GM03348 (cell line): ENCODE results near the gene PSD4.
A peak's percentile ranks its signal among the peaks of the same experiment; 100 is the strongest.

Source experiments
- DNase-seq: peaks from one replicate; pipeline ENCODE4 v3.0.0; 2012; ENCODE audit warnings: low spot score

Gene PSD4

GRCh38 chr2:113142290-113142689 lies 31.5 kb upstream of the PSD4 start:
- no peak for DNase-seq

GRCh38 chr2:113144259-113144658 lies 29.5 kb upstream of the PSD4 start:
- no peak for DNase-seq

- DNase-seq = no peak
Observed at GRCh38 chr2:113148606-113149552, 24.9 kb upstream of the PSD4 start.

DNA sequence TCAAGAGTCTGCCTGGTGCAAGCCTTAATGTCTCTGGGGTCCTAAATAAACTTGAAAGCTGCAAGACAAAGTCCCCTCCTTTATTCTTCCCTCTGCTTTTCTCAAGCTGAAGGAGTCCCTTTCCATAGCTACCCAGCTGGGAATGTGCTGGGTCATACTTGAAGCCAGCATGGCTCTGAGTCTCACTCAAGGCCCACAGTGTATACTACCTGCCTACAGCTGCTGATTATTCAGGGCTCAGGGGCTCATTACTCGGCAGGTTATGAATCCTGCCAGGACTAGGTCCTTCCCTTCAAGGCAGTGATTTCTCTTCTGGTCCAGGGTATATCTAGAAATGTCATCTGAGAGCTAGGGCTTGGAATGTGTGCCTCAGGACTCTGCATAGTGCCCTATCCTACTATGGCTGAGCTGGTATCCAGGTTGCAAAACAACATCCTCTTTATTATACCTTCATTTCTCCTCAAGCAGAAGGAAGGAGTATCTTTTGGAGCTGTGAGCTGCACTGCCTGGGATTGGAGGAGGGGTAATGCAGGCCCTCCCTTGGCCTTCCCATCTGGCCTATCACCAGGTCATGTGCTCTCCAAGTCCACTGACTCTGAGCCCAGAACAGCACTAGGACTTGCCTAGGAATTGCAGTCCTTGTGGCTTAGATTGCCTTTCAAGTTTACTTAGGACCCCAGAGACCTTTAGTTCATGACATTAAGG lies 24.1 kb upstream of the PSD4 start:
- no peak for DNase-seq

DNA sequence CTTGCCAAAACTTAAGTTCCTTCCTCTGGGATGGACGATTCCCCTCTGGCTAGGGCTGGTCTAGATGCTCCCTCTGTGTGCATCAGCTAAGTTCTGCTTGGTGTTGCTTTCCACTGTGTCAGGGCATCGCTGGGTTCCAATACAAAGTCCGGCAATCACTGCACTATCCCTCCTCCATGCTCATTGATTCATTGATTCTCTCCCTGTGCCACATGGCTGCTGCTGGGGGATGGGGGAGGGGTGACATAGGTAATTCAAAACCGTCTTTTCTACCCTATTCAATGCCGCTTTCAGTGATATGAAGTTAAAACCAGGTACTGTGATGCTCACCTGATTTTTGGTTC lies 23.5 kb upstream of the PSD4 start:
- DNase-seq = no peak

DNA sequence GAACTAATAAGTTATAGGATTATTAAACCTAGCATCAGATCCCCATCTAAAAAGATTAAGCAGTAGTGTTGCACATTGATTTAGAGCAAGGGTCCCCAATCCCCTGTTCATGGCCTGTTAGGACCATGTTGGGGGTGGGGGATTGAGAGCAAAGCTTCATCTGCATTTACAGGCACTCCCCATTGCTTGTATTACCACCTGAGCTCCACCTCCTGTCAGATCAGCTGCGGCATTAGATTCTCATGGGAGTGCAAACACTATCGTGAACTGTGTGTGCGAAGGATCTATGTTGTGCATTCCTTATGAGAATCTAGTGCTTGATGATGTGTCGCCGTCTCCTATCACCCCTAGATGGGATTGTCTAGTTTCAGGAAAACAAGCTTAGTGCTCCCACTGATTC lies 18.4 kb upstream of the PSD4 start:
- no peak for DNase-seq

- DNase-seq = no peak
Observed at GRCh38 chr2:113156278-113157117, 17.3 kb upstream of the PSD4 start.

GRCh38 chr2:113157118-113157896 lies 16.5 kb upstream of the PSD4 start:
- peak; percentile 73 for DNase-seq

DNA sequence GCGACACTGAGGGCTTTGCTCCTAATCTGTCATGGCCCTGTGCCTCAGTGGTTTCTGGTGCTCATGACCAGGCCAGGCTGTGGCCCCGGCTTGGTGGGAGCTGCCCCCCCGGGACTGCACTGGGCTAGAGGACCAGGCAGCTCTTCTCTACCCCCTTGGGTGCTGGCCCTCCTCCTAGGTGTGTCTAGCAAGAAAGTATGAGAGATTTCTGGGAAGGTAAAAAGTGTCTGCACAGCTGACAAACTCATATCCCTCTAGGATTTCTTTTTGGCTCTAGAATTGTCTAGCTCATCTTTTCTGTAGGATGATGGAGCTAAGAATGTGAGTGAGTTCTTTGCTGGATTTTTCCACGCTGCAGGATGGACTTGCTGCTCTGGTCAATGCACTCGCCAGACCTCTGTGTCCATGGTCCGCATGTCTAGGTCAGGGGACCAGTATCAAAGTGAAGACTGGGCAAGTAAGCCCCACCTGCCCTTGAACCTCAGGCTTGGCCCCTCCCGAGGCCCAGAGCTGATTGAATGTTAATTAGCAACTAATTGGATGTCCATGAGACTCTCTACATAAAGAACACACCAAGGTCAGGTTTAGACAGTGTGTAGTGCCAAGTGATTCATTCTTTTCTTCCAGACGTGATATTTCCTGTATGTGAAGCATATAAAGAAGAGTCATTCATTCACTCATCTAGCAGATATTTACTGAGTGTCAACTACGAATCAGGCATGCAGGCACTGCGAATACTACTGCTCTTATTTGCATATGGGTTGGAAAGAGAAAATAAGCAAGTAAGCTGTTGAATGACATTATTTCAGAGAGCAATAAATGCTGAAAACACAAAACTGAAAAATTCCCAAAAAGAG lies 15.6 kb upstream of the PSD4 start:
- DNase-seq = peak; percentile 55

- DNase-seq = no peak
Observed at GRCh38 chr2:113158884-113159553, 14.8 kb upstream of the PSD4 start.

DNA sequence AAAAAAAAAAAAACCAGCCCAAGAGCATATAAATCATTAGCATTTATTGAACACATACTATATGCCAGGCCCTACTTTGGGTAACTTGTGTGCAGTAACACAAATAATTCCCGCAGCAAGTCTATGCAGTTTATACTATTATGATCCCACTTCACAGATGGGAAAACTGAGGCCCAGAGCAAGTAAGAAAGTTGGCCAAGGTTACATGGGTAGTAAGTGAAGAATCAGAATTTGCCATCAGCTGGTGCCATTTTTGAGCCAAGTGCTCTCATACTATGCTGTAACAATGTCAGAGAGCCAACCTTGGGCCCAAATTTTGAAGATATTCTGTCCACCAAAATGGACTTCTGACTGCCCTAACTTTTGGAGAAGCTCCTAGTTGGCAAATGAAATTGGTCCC lies 13.5 kb upstream of the PSD4 start:
- DNase-seq = no peak

GRCh38 chr2:113160962-113161361 lies 12.8 kb upstream of the PSD4 start:
- DNase-seq = no peak

- no peak for DNase-seq
Observed at GRCh38 chr2:113162173-113162572, 11.6 kb upstream of the PSD4 start.

GRCh38 chr2:113162869-113163268 lies 10.9 kb upstream of the PSD4 start:
- DNase-seq = no peak

- no peak for DNase-seq
Observed at GRCh38 chr2:113164215-113164929, 9.4 kb upstream of the PSD4 start.

- DNase-seq = no peak
Observed at GRCh38 chr2:113164930-113165585, 8.7 kb upstream of the PSD4 start.

DNA sequence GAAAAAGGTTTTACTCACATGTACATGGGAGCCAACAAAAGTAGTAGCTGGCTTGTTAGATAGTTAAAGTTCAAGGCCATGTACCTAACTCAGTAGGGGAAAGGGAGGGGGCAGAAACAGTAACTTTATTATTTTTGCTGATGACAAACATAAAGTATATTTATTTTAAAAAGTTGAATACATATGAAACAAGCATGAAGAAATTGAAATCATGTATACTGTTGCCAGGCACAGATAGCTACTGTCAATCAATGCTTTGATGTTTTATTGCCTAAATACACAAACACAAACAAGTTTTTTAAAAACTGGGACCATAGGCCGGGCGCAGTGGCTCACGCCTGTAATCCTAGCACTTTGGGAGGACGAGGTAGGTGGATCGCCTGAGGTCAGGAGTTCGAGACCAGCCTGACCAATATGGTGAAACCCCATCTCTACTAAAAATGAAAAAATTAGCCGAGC lies 7.6 kb upstream of the PSD4 start:
- no peak for DNase-seq

GRCh38 chr2:113167115-113167932 lies 6.4 kb upstream of the PSD4 start:
- DNase-seq = peak; percentile 15
